Measurements from ENCODE around the gene SNX24.

DNA sequence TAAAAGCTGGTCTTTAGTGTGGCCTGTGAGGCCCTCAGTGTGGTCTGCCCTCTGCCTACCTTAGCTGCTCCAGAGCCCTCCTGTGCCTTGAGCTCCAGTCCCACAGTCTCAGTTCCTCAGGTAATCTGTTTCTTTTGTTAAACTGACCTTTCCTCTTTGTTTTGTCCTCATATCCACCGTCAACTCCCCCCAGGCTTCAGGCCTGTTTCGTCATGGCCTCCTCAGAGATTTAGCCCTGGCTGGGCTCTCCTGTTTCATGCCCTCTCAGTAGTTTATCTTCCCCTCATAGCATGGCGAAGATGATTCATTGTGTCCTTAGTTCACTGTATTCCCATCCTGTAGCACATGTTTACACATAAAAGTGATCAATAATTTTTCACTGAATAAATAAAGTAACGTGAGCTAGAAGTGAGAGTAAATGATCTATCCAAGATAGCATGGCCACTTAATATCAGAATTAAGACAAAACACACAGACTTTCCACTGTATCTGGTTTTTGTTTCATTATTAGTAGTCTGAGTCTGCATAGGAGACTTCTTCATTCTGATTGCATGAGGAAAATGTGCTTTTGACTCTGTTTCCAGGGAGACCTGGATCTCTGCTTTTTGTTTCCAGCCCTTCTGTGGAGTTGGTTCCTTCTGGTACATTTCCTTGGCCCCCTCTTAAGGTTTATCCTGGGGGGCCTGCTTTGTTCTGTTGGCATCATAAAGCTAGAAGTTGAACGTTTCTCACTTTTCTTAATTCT is 70.5 kb downstream of the SNX24 start:
- TF ChIP-seq, protein P1, sequence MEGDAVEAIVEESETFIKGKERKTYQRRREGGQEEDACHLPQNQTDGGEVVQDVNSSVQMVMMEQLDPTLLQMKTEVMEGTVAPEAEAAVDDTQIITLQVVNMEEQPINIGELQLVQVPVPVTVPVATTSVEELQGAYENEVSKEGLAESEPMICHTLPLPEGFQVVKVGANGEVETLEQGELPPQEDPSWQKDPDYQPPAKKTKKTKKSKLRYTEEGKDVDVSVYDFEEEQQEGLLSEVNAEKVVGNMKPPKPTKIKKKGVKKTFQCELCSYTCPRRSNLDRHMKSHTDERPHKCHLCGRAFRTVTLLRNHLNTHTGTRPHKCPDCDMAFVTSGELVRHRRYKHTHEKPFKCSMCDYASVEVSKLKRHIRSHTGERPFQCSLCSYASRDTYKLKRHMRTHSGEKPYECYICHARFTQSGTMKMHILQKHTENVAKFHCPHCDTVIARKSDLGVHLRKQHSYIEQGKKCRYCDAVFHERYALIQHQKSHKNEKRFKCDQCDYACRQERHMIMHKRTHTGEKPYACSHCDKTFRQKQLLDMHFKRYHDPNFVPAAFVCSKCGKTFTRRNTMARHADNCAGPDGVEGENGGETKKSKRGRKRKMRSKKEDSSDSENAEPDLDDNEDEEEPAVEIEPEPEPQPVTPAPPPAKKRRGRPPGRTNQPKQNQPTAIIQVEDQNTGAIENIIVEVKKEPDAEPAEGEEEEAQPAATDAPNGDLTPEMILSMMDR (IDR thresholded peaks at IDR 0.05), result no peak
- TF ChIP-seq POLR2A (IDR thresholded peaks at IDR 0.05; ENCODE audit: low read depth) (no peak), EP300 (IDR thresholded peaks at IDR 0.05) (no peak), POLR2AphosphoS5 (IDR thresholded peaks at IDR 0.05) (no peak)

All from esophagus muscularis mucosa (tissue), 4 donors.